HG03280 (cell line): ENCODE data around the gene POLR2E.

Source experiments
- ATAC-seq: cut with Tn5 transposase; IDR thresholded peaks from one replicate; pipeline ENCODE4 v1.9.1; 2021; ENCODE audit warnings: mild to moderate bottlenecking, moderate library complexity; ENCODE audit not compliant: unreplicated experiment

The POLR2E gene

DNA sequence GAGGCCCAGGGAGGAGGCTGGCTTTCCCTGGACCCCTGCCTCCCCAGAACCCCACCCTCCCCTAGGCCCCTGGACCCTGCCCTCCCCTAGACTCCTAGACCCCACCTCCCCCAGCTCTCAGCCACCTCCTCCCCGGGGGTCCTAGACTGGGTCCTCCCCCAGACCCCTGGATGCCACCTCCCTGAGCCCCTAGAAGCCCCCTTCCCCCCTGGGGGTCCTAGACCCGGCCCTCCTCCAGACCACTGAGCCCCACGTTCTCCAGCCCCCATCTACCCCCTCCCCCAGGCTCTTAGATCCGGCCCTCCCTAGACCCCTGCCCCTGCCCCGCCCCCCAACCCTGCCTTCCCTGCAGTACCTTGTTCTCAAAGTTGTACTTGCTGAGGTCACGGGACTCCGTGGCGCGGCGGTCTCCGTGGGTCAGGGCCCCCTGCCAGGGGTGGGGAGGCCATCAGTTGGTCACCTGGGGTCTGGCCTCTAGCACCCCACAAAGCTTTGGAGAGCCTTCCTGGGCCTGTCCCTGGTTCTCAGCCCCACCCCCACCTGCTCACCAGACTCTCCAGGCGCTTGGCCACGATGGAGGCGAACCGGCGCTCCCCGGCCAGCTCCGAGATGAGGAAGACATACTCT lies 16.6 kb upstream of the POLR2E start:
- ATAC-seq: no peak

DNA sequence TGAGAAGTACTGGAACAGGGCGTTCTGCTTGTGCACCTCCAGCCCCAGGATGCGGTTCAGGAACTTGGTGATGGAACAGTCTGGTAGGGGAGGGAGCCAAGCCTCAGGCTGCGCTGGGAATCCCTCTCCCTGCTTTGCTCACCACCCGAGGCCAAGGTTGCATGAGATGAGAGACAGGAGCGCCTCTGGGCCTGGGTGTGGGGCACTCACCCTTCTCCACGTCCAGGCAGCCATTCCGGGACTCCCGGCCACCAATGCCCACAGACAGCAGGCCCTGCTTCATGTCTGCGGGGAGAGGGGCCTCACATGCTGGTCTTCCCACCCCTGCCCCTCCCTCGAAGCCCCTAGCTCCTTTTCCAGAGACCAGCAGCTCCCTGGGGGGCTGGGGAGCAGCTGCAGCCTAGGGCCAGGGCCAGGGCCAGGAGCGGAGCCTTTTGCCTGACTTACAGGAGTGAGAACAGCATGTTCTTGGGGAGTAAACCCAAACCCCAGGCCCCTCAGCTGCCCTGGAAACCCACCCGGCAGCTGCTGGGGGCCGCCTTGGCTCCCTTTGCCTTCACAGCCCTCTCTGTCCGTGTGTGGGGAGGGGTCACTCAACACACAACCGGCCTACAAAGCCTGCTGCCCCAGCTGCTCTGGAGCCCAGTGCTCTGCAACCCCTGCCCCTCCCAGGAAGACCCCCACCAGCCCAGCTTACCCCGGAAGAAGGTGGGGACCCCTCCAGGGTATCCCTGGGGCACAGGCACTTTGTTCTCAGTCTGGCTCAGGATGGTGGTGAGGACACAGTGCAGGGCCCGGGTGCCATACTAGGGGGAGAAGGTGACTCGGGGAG lies 15.8 kb upstream of the POLR2E start:
- ATAC-seq: no peak

DNA sequence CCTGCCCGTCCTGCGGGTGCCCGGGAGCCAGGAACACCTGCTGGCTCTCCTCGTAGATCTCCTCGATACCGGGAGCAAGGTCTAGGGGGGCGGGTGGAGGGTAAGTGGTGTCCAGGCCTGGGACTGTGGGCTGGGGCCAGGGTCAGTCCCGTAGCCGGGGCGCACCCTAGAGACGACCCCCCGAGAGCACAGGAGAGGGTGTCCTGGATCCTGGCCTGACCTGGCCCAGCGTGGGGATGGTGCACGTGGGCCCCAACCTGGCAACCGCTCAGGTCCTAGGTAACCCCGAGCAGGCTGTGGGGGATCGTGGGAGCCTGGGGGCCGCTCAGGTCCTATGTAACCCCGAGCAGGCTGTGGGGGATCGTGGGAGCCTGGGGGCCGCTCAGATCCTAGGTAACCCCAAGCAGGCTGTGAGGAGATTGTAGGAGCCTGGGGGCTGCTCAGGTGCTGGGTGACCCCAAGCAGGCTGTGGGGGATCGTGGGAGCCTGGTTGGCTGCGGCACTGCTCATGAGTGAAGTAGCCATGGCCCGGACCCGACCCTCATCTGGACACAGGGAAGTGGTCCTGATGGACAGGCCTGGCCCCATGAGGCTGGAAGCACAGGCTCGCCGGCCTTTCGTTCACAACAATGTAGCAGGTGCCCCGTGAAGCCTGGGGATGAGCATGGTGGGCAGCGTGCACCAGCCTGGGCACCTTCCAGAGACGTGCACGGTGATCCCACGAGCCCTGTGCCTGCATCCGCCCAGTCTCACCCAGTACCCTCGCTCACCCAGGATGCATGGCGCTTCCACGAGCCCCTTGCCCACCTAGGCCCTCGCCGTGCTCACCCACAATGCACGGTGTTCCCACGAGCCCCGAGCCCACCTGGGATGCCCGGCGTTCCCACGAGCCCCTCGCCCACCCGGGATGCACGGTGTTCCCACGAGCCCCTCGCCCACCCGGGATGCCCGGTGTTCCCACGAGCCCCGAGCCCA lies 14.8 kb upstream of the POLR2E start:
- ATAC-seq: no peak

DNA sequence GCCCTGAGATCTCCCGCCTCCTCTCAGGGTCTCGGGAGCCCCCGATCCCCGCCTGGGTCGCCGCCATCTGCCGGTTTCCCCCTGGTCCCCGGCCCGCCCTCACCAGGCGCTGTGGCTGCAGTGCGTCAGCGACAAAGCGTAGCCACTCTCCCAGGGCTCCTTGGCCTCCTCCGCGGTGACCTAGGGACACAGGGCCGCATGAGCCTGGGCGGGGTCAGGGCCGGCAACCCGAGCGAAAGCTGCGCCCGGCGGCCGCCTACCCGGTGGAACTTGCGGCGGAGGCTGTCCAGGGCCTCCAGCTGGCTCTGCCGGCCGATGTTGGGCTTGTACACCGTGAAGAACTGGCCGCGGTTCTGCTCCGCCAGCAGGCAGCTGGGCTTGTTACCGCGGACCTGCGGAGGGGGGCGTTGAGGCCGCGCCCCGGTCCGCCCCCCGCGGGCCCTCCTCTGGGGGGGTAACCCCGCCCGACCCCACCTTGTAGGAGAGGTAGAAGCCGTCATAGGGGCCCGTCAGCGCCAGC lies 13.9 kb upstream of the POLR2E start:
- ATAC-seq: no peak

DNA sequence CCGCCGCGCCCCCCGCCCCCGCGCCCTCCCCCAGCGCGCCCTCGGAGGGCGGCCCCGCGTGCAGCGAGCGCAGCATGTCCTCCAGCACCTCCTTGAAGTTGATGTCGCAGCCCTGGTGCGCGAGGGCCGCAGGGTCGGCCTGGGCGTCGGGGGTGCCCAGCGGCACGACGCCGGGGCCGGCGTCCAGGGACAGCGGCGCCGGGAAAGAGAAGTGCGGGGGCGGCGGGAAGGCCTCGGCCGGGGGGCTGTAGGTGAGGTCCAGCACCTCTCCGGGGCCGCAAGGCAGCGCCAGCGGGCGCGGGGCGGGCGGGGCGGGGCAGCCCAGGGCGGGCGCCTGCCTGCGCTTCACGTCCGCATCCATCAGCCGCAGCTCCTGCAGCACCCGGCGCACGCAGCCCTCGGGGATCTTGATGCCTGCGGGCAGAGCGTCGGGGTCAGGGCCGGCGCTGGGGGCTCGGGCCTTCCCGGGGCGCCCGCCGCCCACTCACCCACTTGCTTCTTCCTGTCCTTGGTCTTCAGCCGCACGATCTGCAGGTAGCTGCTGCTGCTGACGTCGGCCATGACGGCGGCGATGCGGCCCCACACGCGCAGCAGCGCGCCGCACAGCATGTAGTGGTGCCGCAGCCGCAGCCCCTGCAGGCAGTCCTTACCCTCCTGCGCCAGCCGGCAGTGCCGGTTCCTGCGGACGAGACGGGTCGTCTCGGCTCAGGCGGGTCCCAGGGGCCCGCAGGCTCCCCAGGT lies 13.3 kb upstream of the POLR2E start:
- no peak for ATAC-seq

DNA sequence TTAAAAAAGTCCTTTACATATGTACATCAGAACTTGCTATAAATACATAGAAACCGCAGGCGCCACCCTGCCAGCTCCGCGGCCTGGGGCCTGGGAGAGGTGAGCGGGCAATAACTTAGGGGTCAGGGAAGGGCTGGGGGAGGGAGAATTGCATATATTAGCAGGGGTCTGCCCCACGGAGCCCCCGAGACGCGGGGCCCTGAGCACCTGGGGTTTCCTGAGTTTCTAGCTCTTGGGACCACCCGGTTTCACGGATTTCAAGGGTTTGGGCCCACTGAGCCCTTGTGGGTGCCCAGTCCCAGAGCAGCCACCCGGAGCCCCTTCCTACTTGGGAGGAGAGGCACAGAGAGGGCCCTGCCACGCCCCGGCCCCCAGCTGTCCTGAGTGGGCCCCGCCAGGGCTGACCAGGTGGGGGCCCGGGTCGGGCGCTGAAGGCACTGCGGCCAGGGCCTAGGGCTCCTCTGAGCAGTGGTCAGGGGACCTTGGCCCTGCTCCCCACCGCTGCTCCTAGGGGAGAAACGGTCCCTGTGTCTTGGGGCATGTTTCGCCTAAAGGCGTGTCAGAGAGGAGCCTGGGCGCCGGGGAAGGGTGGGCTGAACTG lies 12.6 kb upstream of the POLR2E start:
- no peak for ATAC-seq

DNA sequence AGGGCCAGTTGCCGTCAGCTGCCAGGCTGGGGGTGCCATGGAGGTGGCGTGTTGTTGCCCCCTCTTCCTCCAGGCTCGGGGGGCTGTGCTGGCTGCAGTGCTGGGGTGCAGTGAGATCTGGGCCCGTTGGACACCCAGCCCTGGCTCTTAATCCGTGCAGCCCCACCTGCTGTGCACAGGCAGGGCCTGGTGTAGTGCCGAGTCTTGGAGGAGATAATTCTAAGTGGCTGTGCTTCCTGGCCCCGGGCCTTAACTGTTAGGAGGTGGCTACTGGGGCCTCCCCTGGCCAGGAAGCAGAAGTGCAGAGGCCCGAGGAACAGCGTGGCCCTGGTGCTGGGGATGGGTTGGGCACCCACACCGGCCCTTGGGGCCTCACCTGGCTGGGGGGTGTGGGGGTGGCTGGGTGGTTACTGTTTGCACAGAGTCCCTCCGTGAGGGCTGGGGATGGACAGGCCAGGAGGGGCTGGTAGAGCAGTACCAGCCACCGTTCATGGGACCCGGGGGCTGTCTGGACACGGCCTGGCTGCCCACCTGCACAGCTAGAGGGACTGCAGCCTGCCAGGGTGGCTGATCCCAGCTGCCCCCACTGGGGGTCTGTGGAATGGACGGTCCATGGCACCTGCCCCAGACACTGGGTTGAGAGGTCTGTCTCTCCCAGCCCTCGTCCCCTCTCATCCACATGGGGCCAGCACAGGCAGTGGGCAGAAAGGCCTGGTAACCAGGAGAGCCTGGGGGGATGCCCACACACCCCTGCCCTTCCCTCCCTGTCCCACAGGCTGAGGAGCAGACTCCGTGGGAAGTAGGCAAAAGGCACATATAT lies 11.9 kb upstream of the POLR2E start:
- ATAC-seq: no peak

DNA sequence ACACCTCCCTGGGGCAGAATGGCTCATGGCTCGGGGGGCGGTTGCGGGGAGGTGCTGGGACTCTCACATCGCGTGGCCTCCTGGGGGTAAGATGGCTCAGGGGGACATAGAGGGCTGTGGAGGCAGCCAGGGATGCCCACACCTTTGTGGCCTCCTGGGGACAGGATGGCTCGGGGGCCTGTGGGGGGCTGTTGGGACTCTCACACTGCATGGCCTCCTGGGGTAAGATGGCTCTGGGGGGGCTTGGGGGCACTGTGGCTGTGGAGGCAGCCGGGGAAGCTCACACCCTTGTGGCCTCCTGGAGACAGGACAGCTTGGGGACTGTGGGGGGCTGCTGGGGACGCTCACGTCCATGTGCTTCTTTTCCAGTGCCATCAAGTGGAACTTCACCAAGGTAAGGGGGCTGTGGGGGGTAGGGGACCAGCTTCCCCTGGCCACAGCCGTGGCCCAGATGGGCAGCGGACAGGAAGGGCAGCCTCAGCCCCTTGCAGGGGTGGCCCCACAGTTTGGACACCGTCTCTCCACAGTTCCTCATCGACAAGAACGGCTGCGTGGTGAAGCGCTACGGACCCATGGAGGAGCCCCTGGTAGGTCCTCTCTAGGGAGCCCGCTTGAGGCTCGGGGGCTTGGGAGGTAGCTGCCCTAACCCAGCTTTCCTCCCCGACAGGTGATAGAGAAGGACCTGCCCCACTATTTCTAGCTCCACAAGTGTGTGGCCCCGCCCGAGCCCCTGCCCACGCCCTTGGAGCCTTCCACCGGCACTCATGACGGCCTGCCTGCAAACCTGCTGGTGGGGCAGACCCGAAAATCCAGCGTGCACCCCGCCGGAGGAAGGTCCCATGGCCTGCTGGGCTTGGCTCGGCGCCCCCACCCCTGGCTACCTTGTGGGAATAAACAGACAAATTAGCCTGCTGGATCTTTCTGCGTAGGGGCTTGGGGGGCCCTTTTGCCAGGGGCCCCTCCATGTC lies 11.0 kb upstream of the POLR2E start:
- ATAC-seq: no peak

DNA sequence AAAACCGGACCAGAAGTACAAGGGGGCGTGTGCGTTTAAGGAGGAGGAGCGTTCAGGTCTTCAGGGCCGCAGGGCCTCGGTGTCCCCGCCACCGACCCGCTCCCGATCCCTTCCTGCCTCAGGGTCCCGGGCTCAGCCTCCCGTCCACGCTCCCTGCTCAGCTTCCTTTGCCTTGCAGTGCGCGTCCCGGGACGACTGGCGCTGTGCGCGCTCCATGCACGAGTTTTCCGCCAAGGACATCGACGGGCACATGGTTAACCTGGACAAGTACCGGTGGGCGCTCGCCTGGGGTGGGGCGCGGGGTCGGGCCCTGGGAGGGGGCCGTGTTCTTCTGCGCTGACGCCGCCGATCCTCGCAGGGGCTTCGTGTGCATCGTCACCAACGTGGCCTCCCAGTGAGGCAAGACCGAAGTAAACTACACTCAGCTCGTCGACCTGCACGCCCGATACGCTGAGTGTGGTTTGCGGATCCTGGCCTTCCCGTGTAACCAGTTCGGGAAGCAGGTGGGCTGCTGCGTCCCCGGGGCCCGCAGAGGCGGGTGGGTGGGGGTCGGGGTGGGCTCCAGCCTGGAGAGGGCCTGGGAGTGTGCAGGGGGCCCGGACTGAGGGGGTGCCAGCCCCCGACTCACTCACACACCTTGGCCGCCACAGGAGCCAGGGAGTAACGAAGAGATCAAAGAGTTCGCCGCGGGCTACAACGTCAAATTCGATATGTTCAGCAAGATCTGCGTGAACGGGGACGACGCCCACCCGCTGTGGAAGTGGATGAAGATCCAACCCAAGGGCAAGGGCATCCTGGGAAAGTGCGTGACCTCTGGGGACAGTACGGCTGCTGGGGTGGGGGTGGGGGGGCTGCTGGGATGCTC lies 10.1 kb upstream of the POLR2E start:
- no peak for ATAC-seq

DNA sequence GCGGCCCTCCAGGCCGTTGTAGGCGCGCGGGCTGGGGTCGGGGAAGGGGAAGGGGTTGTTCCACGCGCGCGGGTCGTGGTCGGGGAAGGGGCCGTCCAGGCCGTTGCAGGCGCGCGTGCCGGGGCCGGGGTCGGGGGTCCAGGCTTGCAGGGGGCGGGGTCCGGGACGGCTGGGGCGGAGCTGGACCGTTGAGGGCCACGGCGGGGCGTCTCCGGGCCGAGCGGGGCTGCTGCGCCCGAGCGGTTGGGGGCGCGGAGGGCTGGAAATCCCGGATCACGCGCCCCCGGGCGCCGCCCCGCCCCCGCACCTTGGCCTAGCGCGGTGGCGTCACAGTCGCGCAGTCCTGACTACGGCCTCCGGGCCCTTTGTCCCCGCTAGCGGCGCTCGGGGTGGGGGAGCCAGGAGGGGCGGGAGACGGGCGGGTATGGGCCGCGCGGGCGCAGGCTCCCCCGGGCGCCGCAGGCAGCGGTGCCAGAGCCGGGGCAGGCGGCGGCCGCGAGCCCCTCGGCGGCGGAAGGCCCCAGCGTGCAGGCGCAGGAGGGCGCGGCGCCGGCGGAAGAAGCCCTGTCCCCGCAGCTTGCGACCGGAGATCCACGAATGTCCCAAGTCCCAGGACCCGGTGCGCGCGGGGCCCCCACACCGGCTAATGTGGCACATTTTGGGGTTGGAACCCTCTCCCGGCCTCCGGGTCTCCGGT lies 9.3 kb upstream of the POLR2E start:
- peak; percentile 36 for ATAC-seq

DNA sequence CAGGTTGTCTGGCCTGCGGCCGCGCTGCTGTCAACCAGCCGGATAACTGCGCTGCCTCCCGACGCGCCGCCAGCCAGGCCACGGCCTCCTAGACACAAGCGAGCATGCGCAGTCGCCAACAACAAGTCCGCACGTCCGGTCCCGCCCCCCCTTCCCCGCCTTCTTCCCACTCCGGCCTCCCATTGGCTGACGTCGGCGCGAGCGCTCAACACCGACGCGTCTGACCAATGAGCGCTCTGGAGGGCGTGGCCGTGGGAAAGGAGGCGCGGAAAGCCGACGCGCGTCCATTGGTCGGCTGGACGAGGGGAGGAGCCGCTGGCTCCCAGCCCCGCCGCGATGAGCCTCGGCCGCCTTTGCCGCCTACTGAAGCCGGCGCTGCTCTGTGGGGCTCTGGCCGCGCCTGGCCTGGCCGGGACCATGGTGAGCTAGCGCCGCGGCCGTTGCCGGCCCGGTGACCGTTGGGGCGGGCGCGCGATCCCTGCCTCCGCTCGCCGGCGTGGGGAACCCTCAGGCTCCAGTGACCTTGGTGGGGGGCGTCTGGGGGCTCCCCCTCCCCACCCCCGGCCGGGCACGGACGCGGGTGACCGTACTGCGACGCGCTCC lies 8.6 kb upstream of the POLR2E start, which contains the start of gene GPX4:
TSS of gene GPX4 (plus strand) at position 287 of the 603 bp plus-strand sequence. CDS start at position 337, 50 bp downstream.
- ATAC-seq: peak; percentile 78

DNA sequence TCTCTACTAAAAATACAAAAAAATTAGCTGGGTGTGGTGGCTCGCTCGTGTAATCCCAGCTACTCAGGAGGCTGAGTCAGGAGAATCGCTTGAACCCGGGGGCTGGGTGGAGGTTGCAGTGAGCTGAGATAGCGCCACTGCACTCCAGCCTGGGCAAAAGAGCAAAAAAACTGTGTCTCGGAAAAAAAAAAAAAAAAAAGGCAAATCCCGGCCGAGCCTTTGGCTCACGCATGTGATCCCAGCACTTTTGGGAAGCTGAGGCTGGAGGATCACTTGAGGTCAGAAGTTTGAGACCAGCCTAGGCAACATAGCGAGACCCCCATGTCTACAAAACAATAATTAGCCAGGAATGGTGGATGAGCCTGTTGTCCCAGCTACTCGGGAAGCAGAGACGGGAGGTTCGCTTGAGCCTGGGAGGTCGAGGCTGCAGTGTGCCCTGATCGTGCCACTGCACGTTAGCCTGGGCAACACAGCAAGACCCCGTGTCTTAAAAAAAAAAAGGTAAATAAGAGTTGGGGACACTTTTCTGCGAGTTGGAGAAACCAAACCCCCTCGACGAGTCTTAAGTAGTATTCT lies 8.0 kb upstream of the POLR2E start:
- no peak for ATAC-seq

DNA sequence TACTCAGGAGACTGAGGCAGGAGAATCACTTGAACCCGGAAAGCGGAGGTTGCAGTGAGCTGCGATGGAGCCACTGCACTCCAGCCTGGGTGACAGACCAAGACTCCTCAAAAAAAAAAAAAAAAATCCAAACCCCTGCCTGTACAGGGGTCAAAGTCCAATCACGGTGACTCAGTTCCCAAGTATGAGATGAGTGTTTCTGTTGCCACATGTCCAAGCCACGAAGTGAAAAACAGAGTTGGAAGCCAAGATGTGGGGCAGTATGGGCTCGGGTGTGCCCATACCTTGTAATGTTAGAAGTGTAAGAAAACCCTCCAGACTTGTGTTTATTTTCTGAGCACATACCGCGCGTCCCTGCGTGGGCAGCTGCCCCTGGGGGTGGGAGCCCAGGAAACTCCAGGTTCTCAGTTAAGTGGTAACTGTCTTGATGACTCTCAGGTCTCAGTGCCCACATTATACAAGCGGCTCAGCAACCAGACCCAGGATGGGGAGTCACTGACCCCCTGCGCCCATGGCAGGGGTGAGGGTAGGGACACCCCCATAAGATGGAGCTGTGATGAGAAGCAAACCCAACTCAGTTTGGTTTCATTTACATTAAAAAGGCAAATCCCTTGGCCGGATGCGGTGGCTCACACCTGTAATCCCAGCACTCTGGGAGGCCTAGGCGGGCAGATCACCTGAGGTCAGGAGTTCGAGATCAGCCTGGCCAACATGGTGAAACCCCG lies 7.4 kb upstream of the POLR2E start:
- ATAC-seq: no peak

DNA sequence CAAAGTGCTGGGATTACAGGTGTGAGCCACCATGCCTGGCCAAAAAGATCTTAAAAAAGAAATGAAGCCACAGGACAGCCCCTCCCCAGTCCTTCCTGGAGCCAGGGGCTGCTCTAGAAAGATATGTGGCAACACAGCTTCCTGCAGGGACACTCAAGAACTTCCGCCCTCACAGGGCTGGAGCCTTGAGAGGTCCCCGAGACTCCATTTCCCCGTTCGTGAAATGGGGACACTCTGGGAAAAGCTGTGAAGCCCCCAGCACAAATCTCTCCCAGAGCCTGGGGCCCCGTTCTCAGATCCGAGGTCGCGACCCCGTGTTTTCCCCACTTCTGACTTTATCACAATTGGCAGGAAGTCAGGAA lies 6.1 kb upstream of the POLR2E start:
- ATAC-seq: no peak
